T-helper 1 cell treated with Interleukin-12 subunit alpha and Interleukin-12 subunit beta and Interleukin-4 antibody, amounts not matched to agents 30 μg/mL and 1 μg/mL, for 36 hours (primary cell): ENCODE results near the gene TMTC2.

Experiments used
- H3K27ac Mint-ChIP-seq: one replicate; pipeline ENCODE4 v1.8.0; 2021; ENCODE audit warnings: mild to moderate bottlenecking, mixed read lengths
- H3K27me3 Mint-ChIP-seq: one replicate; pipeline ENCODE4 v1.8.0; 2021; ENCODE audit warnings: low read depth, mixed read lengths
- H3K36me3 Mint-ChIP-seq: one replicate; pipeline ENCODE4 v1.8.0; 2021; ENCODE audit warnings: low read depth, mixed read lengths
- H3K4me1 Mint-ChIP-seq: one replicate; pipeline ENCODE4 v1.8.0; 2021; ENCODE audit warnings: low read depth, mixed read lengths
- H3K4me3 Mint-ChIP-seq: one replicate; pipeline ENCODE4 v1.8.0; 2021; ENCODE audit warnings: mild to moderate bottlenecking, moderate library complexity, mixed read lengths
- H3K9me3 Mint-ChIP-seq: one replicate; pipeline ENCODE4 v1.8.0; 2021; ENCODE audit warnings: mixed read lengths

Gene TMTC2

GRCh38 chr12:82998509-82998908 is 311.8 kb downstream of the TMTC2 start:
- no peaks in the 10 kb centered on the region for H3K36me3 Mint-ChIP-seq

GRCh38 chr12:83003026-83003425 is 316.3 kb downstream of the TMTC2 start:
- Mint-ChIP-seq H3K9me3 (peaks cover 3% of the 10 kb centered on the region), H3K4me1 (no peaks in the 10 kb centered on the region), H3K27ac (no peak overlapping the region), H3K27me3 (no peaks in the 10 kb centered on the region), H3K36me3 (no peaks in the 10 kb centered on the region), H3K4me3 (no peak overlapping the region)

More at GRCh38 chr12:82998509-82998908, 311.8 kb downstream of the TMTC2 start:
- Mint-ChIP-seq H3K27ac (no peak overlapping the region), H3K4me1 (no peaks in the 10 kb centered on the region), H3K27me3 (no peaks in the 10 kb centered on the region), H3K4me3 (no peak overlapping the region), H3K9me3 (no peaks in the 10 kb centered on the region)

DNA sequence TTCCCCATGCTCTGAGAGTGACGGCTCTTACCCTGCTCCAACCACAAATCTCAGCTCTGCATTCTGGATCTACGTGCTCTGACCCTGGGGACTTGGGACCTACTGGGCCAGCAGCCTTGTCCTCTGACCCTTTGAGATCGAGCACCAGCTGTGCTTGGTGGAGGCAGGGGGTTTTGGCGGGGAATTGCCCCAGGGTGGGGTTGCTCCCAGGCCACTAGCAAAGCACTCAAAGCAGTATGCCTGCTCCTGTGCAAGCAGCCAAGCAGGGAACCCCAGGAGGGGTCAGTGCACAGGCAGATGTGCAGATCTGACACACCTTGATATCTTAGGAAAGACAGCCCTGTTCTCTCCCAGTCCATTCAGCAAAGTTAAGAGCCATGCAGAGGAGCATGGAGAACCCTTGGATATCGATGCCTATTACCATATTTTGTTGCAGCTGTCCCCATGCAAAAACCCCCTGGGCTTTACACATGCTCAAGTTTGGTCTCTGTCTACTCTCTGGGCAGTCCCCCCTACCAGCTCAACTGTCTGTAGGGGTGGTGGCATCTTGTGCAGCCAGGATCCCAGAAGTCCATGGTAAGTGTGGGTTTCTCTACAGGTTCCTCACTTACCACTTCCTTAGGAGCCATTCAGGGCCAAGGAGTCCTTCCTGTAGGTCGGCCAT is 319.0 kb downstream of the TMTC2 start:
- Mint-ChIP-seq H3K4me3 (no peak overlapping the region), H3K36me3 (peaks cover 4% of the 10 kb centered on the region), H3K27ac (no peak overlapping the region), H3K4me1 (no peaks in the 10 kb centered on the region), H3K27me3 (no peaks in the 10 kb centered on the region), H3K9me3 (peaks cover 23% of the 10 kb centered on the region)

DNA sequence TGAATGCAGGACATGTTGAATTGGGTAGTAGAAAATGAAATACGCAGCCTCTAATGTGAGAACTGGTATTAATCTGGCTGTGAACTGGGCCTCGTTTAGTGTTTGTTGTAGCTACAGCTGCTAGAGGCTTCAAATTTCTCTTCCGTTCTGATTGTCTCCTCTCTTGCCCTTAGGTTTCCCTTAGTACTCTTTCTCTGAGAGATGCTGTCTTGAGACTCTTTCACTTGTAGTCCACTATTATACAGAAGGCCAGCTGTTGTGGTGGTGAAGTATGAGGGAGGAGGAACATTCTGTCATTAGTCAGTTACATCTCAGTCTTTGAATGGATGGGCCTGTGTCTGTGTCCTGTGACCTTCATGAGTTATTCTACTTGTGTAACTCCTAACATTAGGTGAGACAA is 322.0 kb downstream of the TMTC2 start:
- Mint-ChIP-seq H3K27ac (no peak overlapping the region), H3K27me3 (no peaks in the 10 kb centered on the region), H3K4me1 (no peaks in the 10 kb centered on the region), H3K36me3 (peaks cover 4% of the 10 kb centered on the region), H3K9me3 (peaks cover 33% of the 10 kb centered on the region), H3K4me3 (no peak overlapping the region)

GRCh38 chr12:83010169-83010804 is 323.6 kb downstream of the TMTC2 start:
- no peak overlapping the region for H3K4me3 Mint-ChIP-seq
- no peak overlapping the region for H3K27ac Mint-ChIP-seq
- H3K36me3 Mint-ChIP-seq: peaks cover 4% of the 10 kb centered on the region
- no peaks in the 10 kb centered on the region for H3K4me1 Mint-ChIP-seq
- peaks cover 33% of the 10 kb centered on the region for H3K9me3 Mint-ChIP-seq
- no peaks in the 10 kb centered on the region for H3K27me3 Mint-ChIP-seq

DNA sequence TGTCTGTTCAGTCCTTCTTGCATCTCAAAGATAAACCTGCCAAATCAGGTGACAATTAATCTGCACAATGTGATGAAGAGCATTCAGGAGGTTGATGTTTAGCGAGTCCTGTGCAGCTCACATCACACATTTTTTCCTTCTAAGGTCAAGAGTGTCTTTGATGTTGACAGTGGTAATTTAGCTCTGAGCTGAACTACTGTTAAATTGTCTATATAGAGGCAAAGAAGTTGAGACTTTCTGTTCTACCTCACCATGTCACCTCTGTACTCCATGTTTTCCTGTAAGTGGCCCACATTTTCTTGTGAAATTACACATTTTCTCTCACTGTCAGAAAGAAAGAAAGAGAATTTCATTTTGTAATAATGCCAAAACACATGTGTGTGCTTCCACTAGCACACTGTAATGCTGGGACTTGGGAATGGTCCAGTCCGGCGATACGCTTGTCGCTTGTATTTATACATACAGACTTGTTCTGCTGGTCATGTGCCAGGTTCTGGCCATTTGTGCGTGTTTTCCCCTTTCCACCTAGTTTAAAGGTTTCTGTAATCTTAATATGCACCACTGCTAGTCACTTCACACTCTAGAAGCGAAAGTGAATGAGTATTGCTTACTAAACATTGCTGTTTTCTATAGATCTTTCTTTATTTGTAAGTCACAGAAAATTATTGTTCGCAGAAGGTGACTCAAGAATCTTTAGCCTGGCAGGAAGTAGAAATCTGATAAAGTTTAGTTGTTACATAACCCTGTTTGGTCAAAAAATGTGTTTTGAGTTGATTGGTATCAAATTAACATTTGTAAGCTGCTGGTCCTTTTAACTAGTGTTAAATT is 328.9 kb downstream of the TMTC2 start:
- no peaks in the 10 kb centered on the region for H3K27me3 Mint-ChIP-seq
- no peak overlapping the region for H3K4me3 Mint-ChIP-seq
- peaks cover 3% of the 10 kb centered on the region for H3K4me1 Mint-ChIP-seq
- H3K27ac Mint-ChIP-seq: no peak overlapping the region
- H3K9me3 Mint-ChIP-seq: peaks cover 11% of the 10 kb centered on the region
- H3K36me3 Mint-ChIP-seq: peaks cover 2% of the 10 kb centered on the region

GRCh38 chr12:83016218-83016835 is 329.6 kb downstream of the TMTC2 start:
- Mint-ChIP-seq H3K36me3 (peaks cover 2% of the 10 kb centered on the region), H3K9me3 (peaks cover 7% of the 10 kb centered on the region), H3K27ac (no peak overlapping the region), H3K27me3 (no peaks in the 10 kb centered on the region), H3K4me1 (peaks cover 3% of the 10 kb centered on the region), H3K4me3 (no peak overlapping the region)

GRCh38 chr12:83016991-83017390 is 330.3 kb downstream of the TMTC2 start:
- H3K4me3 Mint-ChIP-seq: no peak overlapping the region
- H3K27ac Mint-ChIP-seq: no peak overlapping the region
- H3K4me1 Mint-ChIP-seq: peaks cover 3% of the 10 kb centered on the region
- H3K27me3 Mint-ChIP-seq: no peaks in the 10 kb centered on the region
- H3K36me3 Mint-ChIP-seq: peaks cover 2% of the 10 kb centered on the region
- H3K9me3 Mint-ChIP-seq: peaks cover 3% of the 10 kb centered on the region

DNA sequence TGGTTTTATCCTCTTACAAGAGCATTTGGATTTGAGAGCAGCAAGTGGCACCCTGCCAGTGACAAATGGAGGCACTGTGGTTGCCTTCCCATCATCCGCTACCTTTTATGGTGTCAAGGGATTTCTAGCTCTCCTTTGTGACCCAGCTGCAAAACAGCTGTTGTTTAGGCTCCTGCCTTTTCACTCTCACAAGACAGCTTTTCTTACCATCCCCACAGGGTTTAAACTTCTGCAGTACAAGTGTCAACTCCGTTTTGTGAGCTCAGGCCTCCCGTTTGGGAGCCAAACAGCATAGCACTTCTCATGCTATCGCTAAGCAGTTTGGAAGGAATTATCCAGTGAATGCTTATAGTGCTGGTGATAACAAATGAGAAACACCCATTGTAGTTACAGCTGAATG is 331.4 kb downstream of the TMTC2 start:
- Mint-ChIP-seq H3K36me3 (peaks cover 2% of the 10 kb centered on the region), H3K27ac (no peak overlapping the region), H3K27me3 (no peaks in the 10 kb centered on the region), H3K4me1 (peaks cover 3% of the 10 kb centered on the region), H3K9me3 (no peaks in the 10 kb centered on the region), H3K4me3 (no peak overlapping the region)

- H3K27me3 Mint-ChIP-seq: no peaks in the 10 kb centered on the region
Measured at GRCh38 chr12:83027021-83027723, 340.5 kb downstream of the TMTC2 start.

GRCh38 chr12:83031196-83031595 is 344.5 kb downstream of the TMTC2 start:
- Mint-ChIP-seq H3K4me1 (no peaks in the 10 kb centered on the region), H3K27me3 (no peaks in the 10 kb centered on the region), H3K4me3 (no peak overlapping the region), H3K9me3 (no peaks in the 10 kb centered on the region), H3K36me3 (no peaks in the 10 kb centered on the region), H3K27ac (no peak overlapping the region)

More at GRCh38 chr12:83027021-83027723, 340.5 kb downstream of the TMTC2 start:
- H3K4me1 Mint-ChIP-seq: peaks cover 3% of the 10 kb centered on the region
- H3K36me3 Mint-ChIP-seq: no peaks in the 10 kb centered on the region
- no peaks in the 10 kb centered on the region for H3K9me3 Mint-ChIP-seq
- no peak overlapping the region for H3K4me3 Mint-ChIP-seq
- H3K27ac Mint-ChIP-seq: no peak overlapping the region

GRCh38 chr12:83036847-83037246 is 350.1 kb downstream of the TMTC2 start:
- Mint-ChIP-seq H3K27ac (no peak overlapping the region), H3K4me3 (no peak overlapping the region), H3K9me3 (no peaks in the 10 kb centered on the region)

DNA sequence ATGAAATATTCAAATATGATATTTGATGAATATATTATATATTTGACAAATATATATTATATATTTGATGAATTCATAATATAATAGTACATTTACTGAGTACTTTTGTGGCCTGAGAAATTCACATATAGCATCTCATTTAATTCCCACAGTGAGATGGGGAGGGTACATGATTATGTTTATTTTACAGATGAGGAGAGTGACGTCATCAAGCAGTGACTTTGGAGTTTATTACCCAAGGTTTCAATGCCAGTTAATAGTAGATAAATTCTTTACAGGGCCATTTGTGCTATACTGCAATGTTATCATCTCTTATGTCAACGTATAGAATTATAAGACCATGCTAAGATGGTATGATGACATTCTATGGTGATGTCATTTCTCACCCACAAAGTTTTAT is 352.7 kb downstream of the TMTC2 start:
- Mint-ChIP-seq H3K4me1 (no peaks in the 10 kb centered on the region), H3K27me3 (no peaks in the 10 kb centered on the region), H3K36me3 (no peaks in the 10 kb centered on the region), H3K27ac (no peak overlapping the region), H3K4me3 (no peak overlapping the region), H3K9me3 (no peaks in the 10 kb centered on the region)

More at GRCh38 chr12:83036847-83037246, 350.1 kb downstream of the TMTC2 start:
- Mint-ChIP-seq H3K27me3 (no peaks in the 10 kb centered on the region), H3K36me3 (no peaks in the 10 kb centered on the region), H3K4me1 (no peaks in the 10 kb centered on the region)

- no peaks in the 10 kb centered on the region for H3K36me3 Mint-ChIP-seq
- no peak overlapping the region for H3K4me3 Mint-ChIP-seq
- H3K9me3 Mint-ChIP-seq: no peaks in the 10 kb centered on the region
- no peak overlapping the region for H3K27ac Mint-ChIP-seq
- no peaks in the 10 kb centered on the region for H3K27me3 Mint-ChIP-seq
- H3K4me1 Mint-ChIP-seq: no peaks in the 10 kb centered on the region
Measured at GRCh38 chr12:83040339-83040738, 353.6 kb downstream of the TMTC2 start.
